Neural progenitor cell (in vitro differentiated cells): ENCODE results near the gene ACTL7A.

ENCODE experiments used
- EZH2 ChIP-seq: fragments of 200-600 bp; sonication (generic); IDR thresholded peaks from 2 replicates; pipeline ENCODE4 v1.6.1; 2017; ENCODE audit warnings: antibody characterized with exemption, mild to moderate bottlenecking, moderate library complexity
- EZH2phosphoT487 ChIP-seq: fragments of 200-600 bp; sonication (generic); IDR thresholded peaks from 2 replicates; pipeline ENCODE4 v1.6.1; 2017; ENCODE audit warnings: antibody characterized with exemption
- TF ChIP-seq, protein P1 (sequence below): fragments of 200-600 bp; sonication (generic); IDR thresholded peaks from 2 replicates; pipeline ENCODE4 v1.5.1; 2017; ENCODE audit warnings: antibody characterized with exemption, mild to moderate bottlenecking

DNA sequence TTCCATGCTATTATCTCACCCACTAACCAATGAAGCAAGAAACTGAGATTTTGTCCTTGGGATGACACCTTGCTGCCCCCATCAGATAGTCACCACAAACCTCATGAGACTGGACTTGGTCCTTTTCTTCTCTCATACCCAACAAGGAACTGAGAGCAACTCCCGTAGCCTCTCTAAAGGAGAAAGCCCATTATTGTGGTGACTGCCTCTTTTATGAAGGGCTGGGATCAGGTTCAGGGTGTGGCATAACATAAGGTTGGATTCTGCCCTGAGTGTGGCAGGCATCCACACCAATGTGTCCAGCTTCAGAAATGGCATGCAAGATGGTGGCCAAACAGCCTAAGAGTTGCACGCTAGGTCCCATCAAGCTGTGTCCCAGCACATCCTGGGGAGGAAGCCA, 1.3 kb upstream of the ACTL7A start:
- TF ChIP-seq, protein P1, sequence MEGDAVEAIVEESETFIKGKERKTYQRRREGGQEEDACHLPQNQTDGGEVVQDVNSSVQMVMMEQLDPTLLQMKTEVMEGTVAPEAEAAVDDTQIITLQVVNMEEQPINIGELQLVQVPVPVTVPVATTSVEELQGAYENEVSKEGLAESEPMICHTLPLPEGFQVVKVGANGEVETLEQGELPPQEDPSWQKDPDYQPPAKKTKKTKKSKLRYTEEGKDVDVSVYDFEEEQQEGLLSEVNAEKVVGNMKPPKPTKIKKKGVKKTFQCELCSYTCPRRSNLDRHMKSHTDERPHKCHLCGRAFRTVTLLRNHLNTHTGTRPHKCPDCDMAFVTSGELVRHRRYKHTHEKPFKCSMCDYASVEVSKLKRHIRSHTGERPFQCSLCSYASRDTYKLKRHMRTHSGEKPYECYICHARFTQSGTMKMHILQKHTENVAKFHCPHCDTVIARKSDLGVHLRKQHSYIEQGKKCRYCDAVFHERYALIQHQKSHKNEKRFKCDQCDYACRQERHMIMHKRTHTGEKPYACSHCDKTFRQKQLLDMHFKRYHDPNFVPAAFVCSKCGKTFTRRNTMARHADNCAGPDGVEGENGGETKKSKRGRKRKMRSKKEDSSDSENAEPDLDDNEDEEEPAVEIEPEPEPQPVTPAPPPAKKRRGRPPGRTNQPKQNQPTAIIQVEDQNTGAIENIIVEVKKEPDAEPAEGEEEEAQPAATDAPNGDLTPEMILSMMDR: no peak
- TF ChIP-seq EZH2 (no peak), EZH2phosphoT487 (no peak)
